Suprapubic skin (tissue), 4 donors: ENCODE measurements around the gene VBP1. TPM values are rescaled to one million over a fixed set of nuclear protein-coding genes. Genes with fewer than 3 reads are reported as not detected.

Experiments used
- DNase-seq, 2 donors: peaks; one replicate each; pipeline ENCODE4 v3.0.0-alpha.2; 2019; ENCODE audit warnings: low spot score in 2 of 2
- H3K27ac ChIP-seq: fragments of 200-600 bp; sonication (generic); one replicate; pipeline ENCODE4 v1.5.1; 2019
- H3K27me3 ChIP-seq: fragments of 200-600 bp; sonication (generic); one replicate; pipeline ENCODE4 v1.5.1; 2019
- H3K36me3 ChIP-seq: fragments of 200-600 bp; sonication (generic); one replicate; pipeline ENCODE4 v1.5.1; 2019
- H3K4me1 ChIP-seq: fragments of 200-600 bp; sonication (generic); one replicate; pipeline ENCODE4 v1.5.1; 2019
- H3K4me3 ChIP-seq: fragments of 200-600 bp; sonication (generic); one replicate; pipeline ENCODE4 v1.5.1; 2019; ENCODE audit warnings: mild to moderate bottlenecking
- H3K9me3 ChIP-seq: fragments of 200-600 bp; sonication (generic); one replicate; pipeline ENCODE4 v1.5.1; 2019
- EP300 ChIP-seq: sonication (generic); formaldehyde crosslinking; IDR thresholded peaks from one replicate; pipeline ENCODE4 v1.6.1; 2017; ENCODE audit warnings: antibody characterized with exemption
- POLR2A ChIP-seq, 2 donors: fragments of 450-650 bp; IDR thresholded peaks; one replicate each; pipeline ENCODE4 v1.6.1; 2017; ENCODE audit warnings: antibody characterized with exemption in 2 of 2, mild to moderate bottlenecking in 2 of 2, moderate library complexity in 2 of 2
- POLR2AphosphoS5 ChIP-seq, 3 donors: sonication (generic); formaldehyde crosslinking; IDR thresholded peaks; one replicate each; pipeline ENCODE4 v1.6.1; 2017; ENCODE audit warnings: antibody characterized with exemption in 3 of 3
- WGBS: methylation state at CpG from one replicate; pipeline ENCODE4 v1.1.5; 2018; 5-methylcytosine and 5-hydroxymethylcytosine counted together
- total RNA-seq, 4 donors: library from RNA; depleted of rRNA; stranded (reverse); fragments of >200 nt; gene quantifications; one replicate each; pipeline ENCODE4 v1.1.0, GENCODE V29; 2016
- TF ChIP-seq, protein P1 (sequence below), 2 donors: fragments of 200-600 bp in 1 of 2; fragments of 450-650 bp in 1 of 2; sonication (generic) in 1 of 2; IDR thresholded peaks; one replicate each; pipeline ENCODE4 v1.5.1; 2016 to 2019; ENCODE audit warnings: antibody characterized with exemption in 2 of 2, mild to moderate bottlenecking in 1 of 2, moderate library complexity in 1 of 2

The VBP1 gene
- total RNA-seq, 4 donors from 2014 or later, result 10.8 to 26.7 (median 21.8) TPM

DNA sequence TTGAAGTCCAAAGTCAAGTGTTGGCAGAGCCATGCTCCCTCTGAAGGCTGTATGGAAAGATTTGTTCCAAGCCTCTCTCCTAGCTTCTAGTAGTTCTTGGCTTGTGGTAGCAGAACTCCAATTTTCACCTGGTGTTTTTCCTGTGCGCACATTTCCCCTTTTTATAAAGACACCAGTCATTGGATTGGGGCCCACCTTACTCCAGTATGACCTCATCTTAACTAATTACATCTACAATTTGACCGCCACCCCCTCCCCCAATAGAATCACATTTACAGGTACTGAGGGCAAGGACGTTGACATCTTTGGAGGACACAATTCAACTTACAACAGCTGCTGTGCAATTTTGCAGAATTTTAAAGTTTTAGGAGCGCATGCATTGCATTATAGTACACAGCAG, 31.2 kb downstream of the VBP1 start:
- Histone ChIP-seq H3K27ac (no peak overlapping the region), H3K36me3 (no peaks in the 10 kb centered on the region), H3K4me1 (no peaks in the 10 kb centered on the region), H3K27me3 (no peaks in the 10 kb centered on the region), H3K9me3 (no peaks in the 10 kb centered on the region), H3K4me3 (no peak overlapping the region)
- TF ChIP-seq, protein P1, sequence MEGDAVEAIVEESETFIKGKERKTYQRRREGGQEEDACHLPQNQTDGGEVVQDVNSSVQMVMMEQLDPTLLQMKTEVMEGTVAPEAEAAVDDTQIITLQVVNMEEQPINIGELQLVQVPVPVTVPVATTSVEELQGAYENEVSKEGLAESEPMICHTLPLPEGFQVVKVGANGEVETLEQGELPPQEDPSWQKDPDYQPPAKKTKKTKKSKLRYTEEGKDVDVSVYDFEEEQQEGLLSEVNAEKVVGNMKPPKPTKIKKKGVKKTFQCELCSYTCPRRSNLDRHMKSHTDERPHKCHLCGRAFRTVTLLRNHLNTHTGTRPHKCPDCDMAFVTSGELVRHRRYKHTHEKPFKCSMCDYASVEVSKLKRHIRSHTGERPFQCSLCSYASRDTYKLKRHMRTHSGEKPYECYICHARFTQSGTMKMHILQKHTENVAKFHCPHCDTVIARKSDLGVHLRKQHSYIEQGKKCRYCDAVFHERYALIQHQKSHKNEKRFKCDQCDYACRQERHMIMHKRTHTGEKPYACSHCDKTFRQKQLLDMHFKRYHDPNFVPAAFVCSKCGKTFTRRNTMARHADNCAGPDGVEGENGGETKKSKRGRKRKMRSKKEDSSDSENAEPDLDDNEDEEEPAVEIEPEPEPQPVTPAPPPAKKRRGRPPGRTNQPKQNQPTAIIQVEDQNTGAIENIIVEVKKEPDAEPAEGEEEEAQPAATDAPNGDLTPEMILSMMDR (IDR thresholded peaks at IDR 0.05), result no peak
- TF ChIP-seq POLR2AphosphoS5 (IDR thresholded peaks at IDR 0.05), result no peak
- TF ChIP-seq EP300, result no peak
- no peak for TF ChIP-seq POLR2A (IDR thresholded peaks at IDR 0.05)
- WGBS, result 66% methylated on average over 4 of the region's 4 CpGs
- DNase-seq, result no peak

DNA sequence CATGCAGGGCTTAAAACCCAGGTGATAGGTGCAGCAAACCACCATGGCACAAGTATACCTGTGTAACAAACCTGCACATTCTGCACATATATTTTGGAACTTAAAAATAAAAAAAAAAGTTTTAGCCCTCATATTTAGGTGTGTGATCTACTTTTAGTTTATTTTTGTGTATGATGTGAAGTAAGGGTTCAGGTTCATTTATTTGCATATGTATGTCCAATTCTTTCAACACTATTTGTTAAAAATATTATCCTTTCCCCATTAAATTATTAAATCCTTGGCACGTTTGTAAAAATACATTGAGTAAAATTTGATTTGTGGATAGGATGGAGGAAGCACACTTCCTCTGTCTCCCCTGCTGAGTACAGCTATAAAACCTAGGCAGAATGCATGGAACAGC, 35.1 kb downstream of the VBP1 start:
- H3K4me3 ChIP-seq, result no peak overlapping the region
- H3K27ac ChIP-seq, result no peak overlapping the region
- no peaks in the 10 kb centered on the region for H3K4me1 ChIP-seq
- H3K9me3 ChIP-seq, result no peaks in the 10 kb centered on the region
- H3K27me3 ChIP-seq, result no peaks in the 10 kb centered on the region
- no peaks in the 10 kb centered on the region for H3K36me3 ChIP-seq
- TF ChIP-seq EP300 (no peak), POLR2AphosphoS5 (IDR thresholded peaks at IDR 0.05) (no peak), POLR2A (IDR thresholded peaks at IDR 0.05) (no peak)
- TF ChIP-seq, protein P1 (IDR thresholded peaks at IDR 0.05), result no peak
- 31% methylated on average over 1 of the region's 1 CpG for WGBS
- no peak for DNase-seq

DNA sequence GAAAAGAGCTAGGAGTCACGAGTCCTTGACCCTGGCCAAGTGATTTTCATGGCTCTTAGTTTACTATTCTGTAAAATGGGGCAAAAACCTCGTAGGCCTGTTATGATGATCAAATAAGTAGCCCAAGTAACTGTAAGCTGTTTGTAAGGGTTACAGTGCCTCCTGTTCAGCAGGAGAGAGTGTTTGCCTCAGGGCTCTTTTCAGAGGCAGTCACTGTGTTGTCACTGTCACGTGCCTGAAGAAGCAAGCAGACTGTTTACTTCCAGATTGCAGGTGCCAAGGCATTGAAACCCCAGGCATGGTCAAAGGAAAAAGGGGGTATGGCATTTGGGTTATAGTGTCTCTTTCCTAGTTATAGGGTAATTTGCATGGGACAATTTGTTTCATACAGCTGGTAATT, 43.5 kb downstream of the VBP1 start:
- TF ChIP-seq POLR2AphosphoS5 (IDR thresholded peaks at IDR 0.05), result no peak
- TF ChIP-seq, protein P1 (IDR thresholded peaks at IDR 0.05), result no peak
- no peak for TF ChIP-seq POLR2A (IDR thresholded peaks at IDR 0.05)
- TF ChIP-seq EP300, result no peak
- H3K4me1 ChIP-seq, result no peaks in the 10 kb centered on the region
- H3K9me3 ChIP-seq, result no peaks in the 10 kb centered on the region
- peaks cover 4% of the 10 kb centered on the region for H3K27me3 ChIP-seq
- DNase-seq, result no peak
- no peaks in the 10 kb centered on the region for H3K36me3 ChIP-seq
- WGBS, result 42% methylated on average over 3 of the region's 3 CpGs
- no peak overlapping the region for H3K4me3 ChIP-seq
- no peak overlapping the region for H3K27ac ChIP-seq

DNA sequence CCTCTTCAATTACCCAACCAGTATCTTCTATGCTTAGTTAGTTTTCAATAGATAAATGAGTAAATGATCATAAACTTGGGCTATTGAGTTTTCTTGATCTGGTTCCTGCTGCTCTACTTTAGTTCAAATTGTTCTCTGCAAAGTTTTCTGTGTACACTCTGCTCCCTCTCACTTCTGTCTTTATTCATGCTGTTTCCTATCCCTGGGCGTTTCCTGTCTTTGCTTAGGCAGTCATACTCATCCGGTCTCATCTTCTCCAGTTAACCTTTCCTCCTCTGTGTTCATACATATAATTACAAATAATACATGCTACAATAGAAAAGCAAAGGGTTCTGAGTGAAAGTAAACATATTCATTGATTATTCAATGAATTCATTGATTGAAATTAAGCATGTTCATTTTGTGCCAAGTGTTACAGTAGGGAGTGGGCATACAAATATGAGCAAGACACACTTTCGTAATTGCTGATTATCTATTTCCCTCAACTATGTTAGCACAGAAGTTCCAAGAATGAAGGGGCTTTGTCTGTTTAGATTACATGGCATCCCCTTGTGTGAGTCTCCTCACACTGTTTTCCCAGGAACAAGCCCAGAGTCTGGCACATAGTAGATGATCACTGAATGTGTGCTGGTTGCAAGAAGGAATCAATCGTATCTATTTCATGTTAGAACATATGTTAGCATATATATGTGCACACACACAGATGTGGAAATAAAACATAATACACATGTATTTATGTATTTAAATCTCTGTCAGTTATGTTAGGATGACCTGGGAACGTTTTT, 46.9 kb downstream of the VBP1 start:
- no peak for DNase-seq
- no peak overlapping the region for H3K27ac ChIP-seq
- H3K9me3 ChIP-seq, result no peaks in the 10 kb centered on the region
- no peaks in the 10 kb centered on the region for H3K36me3 ChIP-seq
- H3K4me3 ChIP-seq, result no peak overlapping the region
- no peaks in the 10 kb centered on the region for H3K4me1 ChIP-seq
- peaks cover 4% of the 10 kb centered on the region for H3K27me3 ChIP-seq
- TF ChIP-seq POLR2A (IDR thresholded peaks at IDR 0.05) (no peak), POLR2AphosphoS5 (IDR thresholded peaks at IDR 0.05) (no peak), EP300 (no peak)
- TF ChIP-seq, protein P1 (IDR thresholded peaks at IDR 0.05), result no peak
- WGBS, result 44% methylated on average over 5 of the region's 5 CpGs

DNA sequence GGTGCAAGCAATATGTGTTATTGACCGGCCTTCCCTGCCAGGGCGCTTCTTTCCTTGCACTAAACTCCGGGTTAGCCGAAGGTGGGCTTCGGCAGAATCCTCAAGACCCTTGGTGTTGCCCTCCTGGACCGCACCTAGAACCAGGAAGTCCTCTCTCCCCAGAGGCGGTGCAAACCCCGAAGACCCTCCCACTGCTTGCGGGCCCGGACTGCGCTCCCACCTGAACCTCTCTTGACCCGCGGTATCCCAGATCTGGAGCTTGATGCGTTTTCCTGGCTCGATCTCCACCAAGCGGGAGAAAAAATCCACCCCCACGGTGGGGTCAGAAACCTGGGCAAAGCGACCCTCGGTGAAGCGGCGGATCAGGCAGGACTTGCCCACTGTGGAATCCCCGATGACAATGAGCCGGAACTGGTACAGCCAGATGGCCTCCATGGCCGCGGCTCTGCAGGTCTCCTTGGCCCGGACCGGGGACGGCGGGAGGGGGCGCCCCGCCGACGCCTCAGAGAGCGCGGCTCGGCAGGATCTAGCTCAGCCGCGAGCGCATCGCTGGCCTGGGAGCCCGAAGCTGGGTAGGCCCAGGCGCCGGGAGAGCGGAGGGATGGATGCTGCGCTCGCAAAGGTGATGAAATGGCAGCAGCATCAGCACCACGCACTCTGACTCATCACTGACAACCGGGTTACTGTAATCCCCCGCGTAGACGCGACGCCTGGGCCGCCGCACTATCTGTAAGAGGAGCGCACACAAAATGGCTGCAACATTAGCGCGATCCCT, 47.8 kb downstream of the VBP1 start, which contains the start of gene RAB39B:
Gene RAB39B, minus strand, starts transcription at position 638 of the 775 bp plus-strand sequence. Its CDS starts 203 bp downstream, at position 435.
- Histone ChIP-seq H3K36me3 (no peaks in the 10 kb centered on the region), H3K9me3 (no peaks in the 10 kb centered on the region), H3K4me3 (peak within 1 kb of the TSS; percentile 37), H3K4me1 (no peaks in the 10 kb centered on the region), H3K27me3 (peaks cover 4% of the 10 kb centered on the region), H3K27ac (no peak within 1 kb of the TSS)
- 27% methylated on average over 47 of the region's 58 CpGs for WGBS
- no peak for DNase-seq
- TF ChIP-seq POLR2A (IDR thresholded peaks at IDR 0.05) (no peak), POLR2AphosphoS5 (IDR thresholded peaks at IDR 0.05) (no peak), EP300 (no peak)
- TF ChIP-seq, protein P1 (IDR thresholded peaks at IDR 0.05), result no peak
